ENCODE data around the gene DNAI4. TPM values are rescaled to one million over a fixed set of nuclear protein-coding genes. Genes with fewer than 3 reads are reported as not detected.
"Not testable (repeated sequence)": the region's sequence is repeated elsewhere in the genome, so short reads cannot be mapped to it uniquely, and the experiment has no call there.

DNAI4 gene
- total RNA-seq, 1 donor from 2014 or later = 5.1 TPM

DNA sequence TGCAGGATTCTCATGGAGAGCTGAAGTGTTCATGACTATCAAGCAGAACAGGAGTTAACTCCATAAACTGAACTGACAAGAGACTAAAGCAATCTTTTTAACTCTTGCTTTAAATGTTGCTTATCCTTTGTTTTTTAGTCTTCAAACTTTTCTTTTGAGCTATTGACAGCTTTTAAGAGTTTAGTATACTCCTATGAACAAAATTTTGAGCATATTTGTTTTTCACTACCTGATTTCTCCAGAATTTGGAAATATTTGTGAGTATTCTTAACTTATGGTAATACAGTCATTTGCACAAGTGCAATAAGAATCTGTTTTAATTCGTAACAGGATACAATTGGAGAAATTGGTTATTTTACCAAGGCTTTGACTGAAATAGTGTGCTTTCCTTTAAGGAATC is 7.2 kb downstream of the DNAI4 start:
- H3K27me3 Mint-ChIP-seq (ENCODE audit: unreplicated experiment) = no peaks in the 10 kb centered on the region
- H3K4me1 Mint-ChIP-seq (ENCODE audit: unreplicated experiment) = peaks cover 4% of the 10 kb centered on the region
- TF ChIP-seq, protein P1, sequence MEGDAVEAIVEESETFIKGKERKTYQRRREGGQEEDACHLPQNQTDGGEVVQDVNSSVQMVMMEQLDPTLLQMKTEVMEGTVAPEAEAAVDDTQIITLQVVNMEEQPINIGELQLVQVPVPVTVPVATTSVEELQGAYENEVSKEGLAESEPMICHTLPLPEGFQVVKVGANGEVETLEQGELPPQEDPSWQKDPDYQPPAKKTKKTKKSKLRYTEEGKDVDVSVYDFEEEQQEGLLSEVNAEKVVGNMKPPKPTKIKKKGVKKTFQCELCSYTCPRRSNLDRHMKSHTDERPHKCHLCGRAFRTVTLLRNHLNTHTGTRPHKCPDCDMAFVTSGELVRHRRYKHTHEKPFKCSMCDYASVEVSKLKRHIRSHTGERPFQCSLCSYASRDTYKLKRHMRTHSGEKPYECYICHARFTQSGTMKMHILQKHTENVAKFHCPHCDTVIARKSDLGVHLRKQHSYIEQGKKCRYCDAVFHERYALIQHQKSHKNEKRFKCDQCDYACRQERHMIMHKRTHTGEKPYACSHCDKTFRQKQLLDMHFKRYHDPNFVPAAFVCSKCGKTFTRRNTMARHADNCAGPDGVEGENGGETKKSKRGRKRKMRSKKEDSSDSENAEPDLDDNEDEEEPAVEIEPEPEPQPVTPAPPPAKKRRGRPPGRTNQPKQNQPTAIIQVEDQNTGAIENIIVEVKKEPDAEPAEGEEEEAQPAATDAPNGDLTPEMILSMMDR (IDR thresholded peaks at IDR 0.05; ENCODE audit: unreplicated experiment) = no peak
- no peak for DNase-seq (ENCODE audit: low spot score)
- no peak overlapping the region for H3K4me3 Mint-ChIP-seq (ENCODE audit: unreplicated experiment)
- H3K27ac Mint-ChIP-seq (ENCODE audit: unreplicated experiment) = no peak overlapping the region
- H3K9me3 Mint-ChIP-seq (ENCODE audit: unreplicated experiment) = no peaks in the 10 kb centered on the region
- H3K36me3 Mint-ChIP-seq (ENCODE audit: low read depth, unreplicated experiment) = peaks cover 15% of the 10 kb centered on the region

DNA sequence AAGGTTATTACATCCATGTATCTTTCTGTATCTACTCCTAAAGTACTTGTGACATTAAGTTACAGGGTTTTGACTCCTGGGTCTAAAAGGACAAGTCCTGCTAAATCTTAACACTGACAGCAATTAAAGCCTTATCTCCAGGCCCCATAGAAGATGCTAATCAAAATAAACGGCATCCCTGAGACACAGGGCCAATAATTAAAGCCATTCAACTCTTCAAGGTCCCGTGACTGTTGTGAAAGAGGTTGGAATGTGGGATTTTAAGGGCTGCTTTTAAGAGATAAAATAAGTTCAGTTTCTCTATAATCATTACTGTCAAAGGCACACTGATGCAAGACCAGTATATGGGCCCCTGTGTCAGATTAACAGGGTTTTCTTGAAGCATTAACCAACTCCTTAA is 8.3 kb downstream of the DNAI4 start:
- Mint-ChIP-seq H3K27ac (ENCODE audit: unreplicated experiment) (no peak overlapping the region), H3K4me3 (ENCODE audit: unreplicated experiment) (no peak overlapping the region), H3K9me3 (ENCODE audit: unreplicated experiment) (no peaks in the 10 kb centered on the region), H3K27me3 (ENCODE audit: unreplicated experiment) (no peaks in the 10 kb centered on the region), H3K36me3 (ENCODE audit: low read depth, unreplicated experiment) (peaks cover 17% of the 10 kb centered on the region), H3K4me1 (ENCODE audit: unreplicated experiment) (peaks cover 4% of the 10 kb centered on the region)
- TF ChIP-seq, protein P1 (IDR thresholded peaks at IDR 0.05; ENCODE audit: unreplicated experiment) = no peak
- no peak for DNase-seq (ENCODE audit: low spot score)

DNA sequence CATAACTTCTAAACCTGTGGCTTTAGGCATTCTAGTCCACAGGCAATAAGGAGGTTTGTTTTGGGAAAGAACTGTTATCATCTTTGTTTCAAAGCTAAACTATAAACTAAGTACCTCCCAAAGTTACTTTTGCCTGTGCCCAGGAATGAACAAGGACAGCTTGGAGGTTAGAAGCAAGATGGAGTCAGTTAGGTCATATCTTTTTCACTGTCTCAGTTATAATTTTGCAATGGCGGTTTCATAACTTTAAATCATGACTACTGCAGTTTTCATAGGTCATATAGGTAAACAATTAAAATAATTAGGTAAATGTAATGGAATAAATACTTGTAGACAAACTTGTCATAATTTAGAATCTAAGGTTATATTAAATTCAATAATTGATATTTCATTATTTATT is 9.5 kb downstream of the DNAI4 start:
- not testable (repeated sequence) for H3K9me3 Mint-ChIP-seq (ENCODE audit: unreplicated experiment); H3K27ac Mint-ChIP-seq (ENCODE audit: unreplicated experiment); H3K4me3 Mint-ChIP-seq (ENCODE audit: unreplicated experiment); DNase-seq (ENCODE audit: low spot score); H3K27me3 Mint-ChIP-seq (ENCODE audit: unreplicated experiment); H3K4me1 Mint-ChIP-seq (ENCODE audit: unreplicated experiment)
- H3K36me3 Mint-ChIP-seq (ENCODE audit: low read depth, unreplicated experiment) = peaks cover 14% of the 10 kb centered on the region

DNA sequence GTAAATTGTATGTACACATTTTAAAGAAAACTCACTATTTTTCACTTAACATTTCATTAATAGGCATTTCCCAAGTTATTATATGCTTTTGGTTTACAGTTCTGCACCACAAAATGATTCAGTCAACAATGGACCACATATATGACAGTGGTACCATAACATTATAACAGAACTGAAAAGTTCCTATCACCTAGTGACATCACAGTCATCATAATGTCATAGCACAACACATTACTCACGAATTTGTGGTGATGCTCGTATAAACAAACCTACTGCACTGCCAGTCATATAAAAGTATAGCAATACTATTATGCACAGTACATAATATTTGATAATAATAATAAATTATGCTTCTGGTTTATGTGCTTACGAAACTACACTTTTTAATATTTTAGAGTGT is 30.9 kb downstream of the DNAI4 start:
- H3K9me3 Mint-ChIP-seq (ENCODE audit: unreplicated experiment) = no peaks in the 10 kb centered on the region
- H3K27me3 Mint-ChIP-seq (ENCODE audit: unreplicated experiment) = no peaks in the 10 kb centered on the region
- TF ChIP-seq, protein P1 (IDR thresholded peaks at IDR 0.05; ENCODE audit: unreplicated experiment) = no peak
- DNase-seq (ENCODE audit: low spot score) = no peak
- peaks cover 4% of the 10 kb centered on the region for H3K36me3 Mint-ChIP-seq (ENCODE audit: low read depth, unreplicated experiment)
- no peaks in the 10 kb centered on the region for H3K4me1 Mint-ChIP-seq (ENCODE audit: unreplicated experiment)
- H3K27ac Mint-ChIP-seq (ENCODE audit: unreplicated experiment) = no peak overlapping the region
- H3K4me3 Mint-ChIP-seq (ENCODE audit: unreplicated experiment) = no peak overlapping the region

DNA sequence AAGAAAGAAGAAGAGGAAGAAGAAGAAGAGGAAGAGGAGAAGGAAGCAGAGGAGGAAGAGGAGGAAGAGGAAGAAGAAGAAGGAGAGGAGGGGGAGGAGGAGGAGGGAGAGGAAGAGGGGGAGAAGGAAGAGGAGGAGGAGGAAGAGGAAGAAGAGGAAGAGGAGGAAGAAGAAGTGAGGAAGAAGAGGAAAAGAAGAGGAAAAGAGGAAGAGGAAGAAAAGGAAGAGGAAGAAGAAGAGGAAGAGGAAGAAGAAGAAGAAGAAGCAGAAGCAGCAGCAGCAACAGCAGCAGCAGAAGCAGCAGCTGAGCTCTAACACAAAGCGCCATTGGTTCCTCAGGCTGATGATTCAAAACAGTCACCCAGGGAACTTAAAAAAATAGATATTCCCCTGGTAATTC is 34.0 kb downstream of the DNAI4 start:
- Mint-ChIP-seq H3K27ac (ENCODE audit: unreplicated experiment) (no peak overlapping the region), H3K27me3 (ENCODE audit: unreplicated experiment) (no peaks in the 10 kb centered on the region), H3K9me3 (ENCODE audit: unreplicated experiment) (no peaks in the 10 kb centered on the region), H3K4me3 (ENCODE audit: unreplicated experiment) (no peak overlapping the region), H3K36me3 (ENCODE audit: low read depth, unreplicated experiment) (no peaks in the 10 kb centered on the region), H3K4me1 (ENCODE audit: unreplicated experiment) (no peaks in the 10 kb centered on the region)
- no peak for DNase-seq (ENCODE audit: low spot score)
- TF ChIP-seq, protein P1 (IDR thresholded peaks at IDR 0.05; ENCODE audit: unreplicated experiment) = no peak

DNA sequence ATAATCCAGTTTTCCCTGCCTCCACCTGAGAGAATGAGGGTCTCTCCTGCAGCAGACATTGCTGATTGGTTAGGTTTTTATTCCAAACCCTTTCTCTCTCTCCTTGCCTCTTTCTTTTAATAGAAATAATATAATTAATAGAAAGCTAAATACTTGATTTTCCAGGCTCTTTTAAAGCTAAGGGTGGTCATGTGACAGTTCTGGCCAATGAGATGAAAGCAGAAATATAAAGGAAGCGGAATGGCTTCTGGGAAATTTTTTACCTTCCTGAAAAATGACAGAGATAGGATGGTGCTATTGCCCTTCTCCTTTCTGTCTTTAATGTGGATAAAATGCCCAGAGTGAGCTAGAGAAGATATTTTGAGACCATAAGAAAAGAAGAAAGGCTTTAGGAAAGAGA is 35.6 kb downstream of the DNAI4 start:
- Mint-ChIP-seq H3K9me3 (ENCODE audit: unreplicated experiment) (no peaks in the 10 kb centered on the region), H3K27ac (ENCODE audit: unreplicated experiment) (no peak overlapping the region), H3K36me3 (ENCODE audit: low read depth, unreplicated experiment) (no peaks in the 10 kb centered on the region), H3K4me1 (ENCODE audit: unreplicated experiment) (no peaks in the 10 kb centered on the region), H3K4me3 (ENCODE audit: unreplicated experiment) (no peak overlapping the region), H3K27me3 (ENCODE audit: unreplicated experiment) (no peaks in the 10 kb centered on the region)
- TF ChIP-seq, protein P1 (IDR thresholded peaks at IDR 0.05; ENCODE audit: unreplicated experiment) = no peak
- no peak for DNase-seq (ENCODE audit: low spot score)
